Epithelial cell of prostate (primary cell): ENCODE measurements around the gene UBFD1.
"Not testable (repeated sequence)": the region's sequence is repeated elsewhere in the genome, so short reads cannot be mapped to it uniquely, and the experiment has no call there.

Source experiments
- DNase-seq: peaks from one replicate; pipeline ENCODE4 v3.0.0-alpha.2; 2011; ENCODE audit warnings: low read depth, low spot score
- H3K27ac ChIP-seq: fragments of 450-650 bp; 2 replicates; pipeline ENCODE4 v1.5.1; 2017; ENCODE audit warnings: mild to moderate bottlenecking

Gene UBFD1

GRCh38 chr16:23563186-23563585 lies 5.7 kb downstream of the UBFD1 start:
- DNase-seq, result no peak
- no peak overlapping the region for H3K27ac ChIP-seq

GRCh38 chr16:23564575-23565363 lies 7.2 kb downstream of the UBFD1 start:
- DNase-seq, result no peak
- H3K27ac ChIP-seq, result no peak overlapping the region

GRCh38 chr16:23566724-23567123 lies 9.2 kb downstream of the UBFD1 start:
- no peak for DNase-seq
- no peak overlapping the region for H3K27ac ChIP-seq

GRCh38 chr16:23567602-23568001 lies 10.1 kb downstream of the UBFD1 start:
- no peak for DNase-seq
- H3K27ac ChIP-seq, result no peak overlapping the region

GRCh38 chr16:23570992-23571632 lies 13.6 kb downstream of the UBFD1 start:
- H3K27ac ChIP-seq, result no peak overlapping the region
- no peak for DNase-seq

- DNase-seq, result no peak
- no peak overlapping the region for H3K27ac ChIP-seq
Measured at GRCh38 chr16:23571895-23572294, 14.4 kb downstream of the UBFD1 start.

GRCh38 chr16:23572394-23572793 lies 14.9 kb downstream of the UBFD1 start:
- no peak overlapping the region for H3K27ac ChIP-seq
- DNase-seq, result no peak

- no peak overlapping the region for H3K27ac ChIP-seq
- no peak for DNase-seq
Measured at GRCh38 chr16:23573817-23574216, 16.3 kb downstream of the UBFD1 start.

GRCh38 chr16:23575834-23576233 lies 18.3 kb downstream of the UBFD1 start:
- no peak overlapping the region for H3K27ac ChIP-seq
- no peak for DNase-seq

- H3K27ac ChIP-seq, result no peak overlapping the region
- no peak for DNase-seq
Measured at GRCh38 chr16:23577493-23577892, 20.0 kb downstream of the UBFD1 start.

GRCh38 chr16:23578101-23578830 lies 20.7 kb downstream of the UBFD1 start:
- no peak for DNase-seq
- no peak overlapping the region for H3K27ac ChIP-seq

- H3K27ac ChIP-seq, result no peak overlapping the region
- DNase-seq, result no peak
Measured at GRCh38 chr16:23579371-23579770, 21.8 kb downstream of the UBFD1 start.

- no peak for DNase-seq
- H3K27ac ChIP-seq, result no peak overlapping the region
Measured at GRCh38 chr16:23580391-23580790, 22.9 kb downstream of the UBFD1 start.

- H3K27ac ChIP-seq, result no peak overlapping the region
- DNase-seq, result no peak
Measured at GRCh38 chr16:23581764-23582163, 24.2 kb downstream of the UBFD1 start.

GRCh38 chr16:23583271-23583670 lies 25.7 kb downstream of the UBFD1 start:
- not testable (repeated sequence) for DNase-seq, H3K27ac ChIP-seq

- DNase-seq, result no peak
- no peak overlapping the region for H3K27ac ChIP-seq
Measured at GRCh38 chr16:23584186-23585076, 26.9 kb downstream of the UBFD1 start.

- DNase-seq, result no peak
- no peak overlapping the region for H3K27ac ChIP-seq
Measured at GRCh38 chr16:23587726-23588125, 30.2 kb downstream of the UBFD1 start.

GRCh38 chr16:23590181-23590580 lies 32.7 kb downstream of the UBFD1 start:
- DNase-seq, result no peak
- H3K27ac ChIP-seq, result no peak overlapping the region

- DNase-seq, result no peak
Measured at GRCh38 chr16:23594186-23594585, 36.7 kb downstream of the UBFD1 start.

GRCh38 chr16:23595246-23595950 lies 37.9 kb downstream of the UBFD1 start:
- H3K27ac ChIP-seq, result peak overlapping the region; percentile 49
- DNase-seq, result no peak

More at GRCh38 chr16:23594186-23594585, 36.7 kb downstream of the UBFD1 start:
- H3K27ac ChIP-seq, result no peak overlapping the region
